Bone marrow (tissue), 2 donors: Measurements from ENCODE around the gene GOLGA8A.
"Not testable (repeated sequence)": the region's sequence is repeated elsewhere in the genome, so short reads cannot be mapped to it uniquely, and the experiment has no call there.

Experiments
- DNase-seq, 2 donors: peaks; one replicate each; lab custom pipeline; 2025; lab: John Stamatoyannopoulos, UW

Gene GOLGA8A

DNA sequence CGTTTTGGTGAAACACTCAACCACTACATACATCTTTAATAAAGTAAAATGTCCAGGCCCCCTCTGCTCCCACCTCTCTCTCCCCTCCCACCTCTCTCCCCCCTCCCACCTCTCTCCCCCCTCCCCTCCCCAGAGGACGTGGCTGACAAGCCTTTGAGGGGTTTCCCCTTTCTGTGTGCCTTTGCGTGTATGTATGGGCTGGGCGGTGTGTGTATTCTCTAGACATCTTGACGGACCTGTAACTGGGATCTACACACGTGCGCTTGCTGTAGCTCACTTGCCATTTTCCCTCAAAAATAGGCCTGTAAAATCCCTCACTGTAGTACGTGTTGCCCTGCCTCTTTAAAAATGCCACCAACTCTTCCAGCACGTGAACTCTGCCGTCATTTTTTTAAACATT, 28.6 kb downstream of the GOLGA8A start:
- not testable (repeated sequence) for DNase-seq

DNA sequence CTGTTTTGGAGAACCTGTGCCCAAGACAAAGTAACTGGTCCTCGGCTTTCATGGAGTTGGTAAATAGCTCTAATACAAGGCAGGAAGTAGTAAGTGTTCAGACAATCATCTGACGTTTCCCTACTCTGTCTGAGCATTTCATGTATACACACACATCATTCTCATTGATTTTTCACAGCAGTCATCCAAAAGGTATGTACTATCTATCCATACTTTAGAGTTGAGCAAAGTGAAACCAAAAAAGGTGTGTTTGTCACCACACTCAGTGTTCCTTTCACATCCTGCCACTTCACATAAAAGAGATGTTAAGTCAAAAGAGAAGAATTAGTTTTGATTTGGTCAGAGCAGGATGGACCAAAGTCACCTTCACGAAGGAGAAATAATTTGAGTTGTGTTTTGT, 33.7 kb downstream of the GOLGA8A start:
- DNase-seq = not testable (repeated sequence)

DNA sequence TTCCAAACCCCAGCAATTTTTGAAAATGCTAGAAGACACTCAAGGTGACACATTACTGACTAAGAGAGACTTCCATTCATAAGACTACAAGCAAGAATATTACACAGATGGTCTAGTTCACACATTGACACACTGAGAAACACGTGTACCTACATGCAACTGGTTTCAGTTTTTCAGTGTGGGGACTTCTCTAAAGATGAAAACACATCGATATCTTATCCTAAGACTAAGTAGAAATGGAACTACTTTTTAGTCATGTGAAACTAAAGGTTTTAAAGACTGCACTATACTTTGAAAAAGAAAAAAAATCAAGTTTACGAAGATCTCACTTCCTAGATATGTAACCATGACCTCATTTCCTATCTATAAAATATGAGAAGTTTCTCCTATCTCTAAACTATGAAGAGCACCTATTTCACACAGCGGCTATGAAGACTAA, 34.4 kb downstream of the GOLGA8A start:
- DNase-seq = not testable (repeated sequence)

GRCh38 chr15:34397637-34398259, 39.9 kb downstream of the GOLGA8A start:
- not testable (repeated sequence) for DNase-seq

- not testable (repeated sequence) for DNase-seq
These were observed 44.6 kb downstream of the GOLGA8A start for GRCh38 chr15:34392981-34393380.

- not testable (repeated sequence) for DNase-seq
These were observed 48.0 kb downstream of the GOLGA8A start for GRCh38 chr15:34389594-34390086.
